GM12878 (cell line): ENCODE results near the gene CEP170B. TPM values are rescaled to one million over a fixed set of nuclear protein-coding genes. Genes with fewer than 3 reads are reported as not detected.

Source experiments
- ATAC-seq: fragments of 200-7000 bp; cut with Tn5 transposase; 3 replicates; pipeline ENCODE4 v1.9.1; 2020; ENCODE audit warnings: mild to moderate bottlenecking, moderate library complexity
- BruUV-seq: library from RNA; stranded (reverse); fragments of 400-500 nt; replicated peaks from 2 replicates; lab custom pipeline; 2021; lab: Mats Ljungman, UMichigan
- CTCF ChIA-PET: fragments of 300-600 bp; sonication (Branson Sonifier 250); formaldehyde crosslinking; extraction: SDS; loops from one replicate; lab custom pipeline; 2021; ENCODE audit warnings: inconsistent platforms; lab: Yijun Ruan, JAX
- POLR2A ChIA-PET: fragments of 350-600 bp; formaldehyde crosslinking; extraction: SDS; loops from one replicate; lab custom pipeline; 2021; ENCODE audit warnings: inconsistent platforms; lab: Charles Lee
- RAD21 ChIA-PET: fragments of 300-600 bp; sonication (Branson Sonifier 250); formaldehyde crosslinking; loops from one replicate; lab custom pipeline; 2023; ENCODE audit warnings: antibody characterized with exemption; ENCODE audit not compliant: unreplicated experiment; lab: Charles Lee
- SMC1A ChIA-PET: fragments of 300-600 bp; sonication (Branson Sonifier 250); formaldehyde crosslinking; loops from one replicate; lab custom pipeline; 2023; ENCODE audit not compliant: unreplicated experiment, uncharacterized antibody; lab: Charles Lee
- DNase-seq: peaks from one replicate; pipeline ENCODE4 v3.0.0-alpha.2; 2011; ENCODE audit warnings: low read depth, low spot score
- FAIRE-seq: peaks from 3 replicates; lab custom pipeline; 2011; peaks lifted over from hg19 to GRCh38; lab: Jason Lieb, UNC
- H2AFZ ChIP-seq: 2 replicates; pipeline ENCODE4 v1.6.0; 2011; ENCODE audit warnings: low read depth, low read length, control low read depth; ENCODE audit not compliant: control insufficient read depth
- H3K27ac ChIP-seq: 2 replicates; pipeline ENCODE4 v1.5.1; 2011; ENCODE audit warnings: control low read depth; ENCODE audit not compliant: control insufficient read depth, insufficient read depth
- H3K27me3 ChIP-seq, 2 experiments: replicated peaks in 1 of 2; 2 replicates each; pipeline versions ENCODE4 v1.6.0 to v1.6.1; 2011; ENCODE audit warnings: low read length in 1 of 2; ENCODE audit not compliant: control insufficient read depth in 2 of 2, insufficient read depth in 2 of 2
- H3K36me3 ChIP-seq, 2 experiments: 2 replicates each; pipeline ENCODE4 v1.5.1; 2011; ENCODE audit warnings: low read length in 1 of 2; ENCODE audit not compliant: control insufficient read depth in 2 of 2, insufficient read depth in 2 of 2
- H3K4me1 ChIP-seq: 2 replicates; pipeline ENCODE4 v1.6.1; 2011; ENCODE audit warnings: mild to moderate bottlenecking, low read length, moderate library complexity, mixed read lengths; ENCODE audit not compliant: control insufficient read depth, insufficient read depth
- H3K4me2 ChIP-seq: 2 replicates; pipeline ENCODE4 v1.6.0; 2011; ENCODE audit warnings: control low read depth; ENCODE audit not compliant: control insufficient read depth, insufficient read depth
- H3K4me3 ChIP-seq: fragments of 200-600 bp; sonication (generic); 2 replicates; pipeline ENCODE4 v1.5.1; 2016
- H3K79me2 ChIP-seq: 2 replicates; pipeline ENCODE4 v1.6.0; 2011; ENCODE audit warnings: low read length; ENCODE audit not compliant: control insufficient read depth, insufficient read depth
- H3K9ac ChIP-seq: 2 replicates; pipeline ENCODE4 v1.8.0; 2011; ENCODE audit warnings: low read length, control low read depth, mixed read lengths; ENCODE audit not compliant: control insufficient read depth, insufficient read depth
- H3K9me3 ChIP-seq: replicated peaks from 3 replicates; pipeline ENCODE4 v1.5.1; 2011; ENCODE audit warnings: mild to moderate bottlenecking, low read length; ENCODE audit not compliant: control insufficient read depth, insufficient read depth
- H4K20me1 ChIP-seq: 2 replicates; pipeline ENCODE4 v1.6.0; 2011; ENCODE audit not compliant: control insufficient read depth, insufficient read depth
- BCL11A ChIP-seq: IDR thresholded peaks from 2 replicates; pipeline ENCODE4 v1.6.1; 2011; ENCODE audit warnings: low read depth, low read length
- EGR1 ChIP-seq, 2 experiments: IDR thresholded peaks; 1 replicate in 1 of 2; 2 replicates in 1 of 2; pipeline ENCODE4 v1.6.1; 2011 to 2012; ENCODE audit warnings: low read depth in 2 of 2, low read length in 2 of 2, borderline replicate concordance in 1 of 2, mild to moderate bottlenecking in 1 of 2, moderate library complexity in 1 of 2
- FOXK2 ChIP-seq: fragments of 450-650 bp; IDR thresholded peaks from 2 replicates; pipeline ENCODE4 v1.6.1; 2017; ENCODE audit warnings: mild to moderate bottlenecking, moderate library complexity
- HCFC1 ChIP-seq: fragments of 150-350 bp; IDR thresholded peaks from 2 replicates; pipeline ENCODE4 v1.6.1; 2014; ENCODE audit warnings: low read length
- HDAC6 ChIP-seq: fragments of 200-600 bp; sonication (generic); IDR thresholded peaks from one replicate; pipeline ENCODE4 v1.8.0; 2017; ENCODE audit warnings: antibody characterized with exemption; ENCODE audit not compliant: unreplicated experiment
- MTA3 ChIP-seq: IDR thresholded peaks from 2 replicates; pipeline ENCODE4 v1.6.1; 2012; ENCODE audit warnings: low read length, inconsistent platforms, borderline replicate concordance
- POU2F2 ChIP-seq: IDR thresholded peaks from 3 replicates; pipeline ENCODE4 v1.6.1; 2011; ENCODE audit warnings: low read depth, mild to moderate bottlenecking, low read length, borderline replicate concordance
- RAD21 ChIP-seq: IDR thresholded peaks from 2 replicates; pipeline ENCODE4 v1.6.1; 2011; ENCODE audit warnings: mild to moderate bottlenecking, low read depth, low read length, moderate library complexity; ENCODE audit not compliant: insufficient read depth
- RB1 ChIP-seq: fragments of 450-650 bp; formaldehyde crosslinking; IDR thresholded peaks from 2 replicates; pipeline ENCODE4 v1.6.1; 2017; ENCODE audit warnings: mild to moderate bottlenecking, borderline replicate concordance
- RUNX3 ChIP-seq: IDR thresholded peaks from 2 replicates; pipeline ENCODE4 v1.6.1; 2012; ENCODE audit warnings: low read length, inconsistent platforms
- SMARCA5 ChIP-seq: fragments of 450-650 bp; IDR thresholded peaks from 2 replicates; pipeline ENCODE4 v1.6.1; 2017; ENCODE audit warnings: mild to moderate bottlenecking
- TARDBP ChIP-seq: IDR thresholded peaks from 2 replicates; pipeline ENCODE4 v1.6.1; 2016; ENCODE audit warnings: borderline replicate concordance
- TCF12 ChIP-seq: IDR thresholded peaks from 2 replicates; pipeline ENCODE4 v1.6.1; 2011; ENCODE audit warnings: low read depth, mild to moderate bottlenecking, low read length
- TCF3 ChIP-seq: IDR thresholded peaks from 2 replicates; pipeline ENCODE4 v1.6.1; 2012; ENCODE audit warnings: low read depth, mild to moderate bottlenecking, low read length, borderline replicate concordance; ENCODE audit not compliant: insufficient read depth
- YY1 ChIP-seq: IDR thresholded peaks from 2 replicates; pipeline ENCODE4 v1.6.1; 2011; ENCODE audit warnings: low read depth, mild to moderate bottlenecking, low read length
- WGBS: methylation state at CpG from one replicate; pipeline ENCODE4 v1.1.6; 2016; ENCODE audit warnings: low lambda C conversion rate; ENCODE audit not compliant: insufficient replicate concordance, insufficient coverage; ENCODE audit errors: missing lambda C conversion rate; 5-methylcytosine and 5-hydroxymethylcytosine counted together
- in situ Hi-C: fragments of 300-500 bp; cut with MboI; formaldehyde crosslinking; loops from 9 replicates; pipeline ENCODE4 v1.14.3; 2018; ENCODE audit warnings: mixed read lengths
- intact Hi-C: fragments of 100-400 bp; cut with micrococcal nuclease; formaldehyde crosslinking; loops from one replicate; pipeline ENCODE4 v1.14.2; 2022; ENCODE audit not compliant: unreplicated experiment
- polyA plus RNA-seq, 11 experiments: library from polyadenylated mRNA; depleted of rRNA in 4 of 11; unstranded in 6 of 11; stranded (reverse) in 5 of 11; fragments of >200 nt; fragmentation: Nextera tagmentation in 4 of 11; fragmentation: Illumina TruSeq in 1 of 11; extraction: Ambion mirVana in 4 of 11; extraction: Trizol in 1 of 11; gene quantifications; 1 replicate in 1 of 11; 2 replicates in 10 of 11; pipeline versions ENCODE4 v1.2.1 to v1.2.3, GENCODE V29; 2011 to 2016; ENCODE audit warnings: inconsistent platforms in 2 of 11, missing spikeins in 2 of 11, low read depth in 1 of 11
- total RNA-seq, 4 experiments: library from RNA; depleted of rRNA in 3 of 4; stranded (reverse); fragments of >200 nt in 3 of 4; fragmentation: Illumina TruSeq in 1 of 4; extraction: Trizol in 1 of 4; gene quantifications; 2 replicates each; pipeline versions ENCODE4 v1.2.1 to v1.2.3, GENCODE V29; 2013 to 2021
- TF ChIP-seq, protein P1 (sequence below): fragments of 450-650 bp; formaldehyde crosslinking; IDR thresholded peaks from 2 replicates; pipeline ENCODE4 v1.5.0; 2022; ENCODE audit warnings: mild to moderate bottlenecking, missing genetic modification characterization
- TF ChIP-seq, protein P2 (sequence below): fragments of 450-650 bp; IDR thresholded peaks from 2 replicates; pipeline ENCODE4 v1.6.1; 2017; ENCODE audit warnings: mild to moderate bottlenecking
- TF ChIP-seq, protein P3 (sequence below): fragments of 450-650 bp; IDR thresholded peaks from 2 replicates; pipeline ENCODE4 v1.6.1; 2016; ENCODE audit warnings: mild to moderate bottlenecking

CEP170B gene
- total and polyA plus RNA-seq, 10 of the 15 experiments (the other 5 are each of a cell fraction or from before 2014, with no cell fraction given) = 0.01 to 0.44 (median 0.05) TPM; not detected in 4

DNA sequence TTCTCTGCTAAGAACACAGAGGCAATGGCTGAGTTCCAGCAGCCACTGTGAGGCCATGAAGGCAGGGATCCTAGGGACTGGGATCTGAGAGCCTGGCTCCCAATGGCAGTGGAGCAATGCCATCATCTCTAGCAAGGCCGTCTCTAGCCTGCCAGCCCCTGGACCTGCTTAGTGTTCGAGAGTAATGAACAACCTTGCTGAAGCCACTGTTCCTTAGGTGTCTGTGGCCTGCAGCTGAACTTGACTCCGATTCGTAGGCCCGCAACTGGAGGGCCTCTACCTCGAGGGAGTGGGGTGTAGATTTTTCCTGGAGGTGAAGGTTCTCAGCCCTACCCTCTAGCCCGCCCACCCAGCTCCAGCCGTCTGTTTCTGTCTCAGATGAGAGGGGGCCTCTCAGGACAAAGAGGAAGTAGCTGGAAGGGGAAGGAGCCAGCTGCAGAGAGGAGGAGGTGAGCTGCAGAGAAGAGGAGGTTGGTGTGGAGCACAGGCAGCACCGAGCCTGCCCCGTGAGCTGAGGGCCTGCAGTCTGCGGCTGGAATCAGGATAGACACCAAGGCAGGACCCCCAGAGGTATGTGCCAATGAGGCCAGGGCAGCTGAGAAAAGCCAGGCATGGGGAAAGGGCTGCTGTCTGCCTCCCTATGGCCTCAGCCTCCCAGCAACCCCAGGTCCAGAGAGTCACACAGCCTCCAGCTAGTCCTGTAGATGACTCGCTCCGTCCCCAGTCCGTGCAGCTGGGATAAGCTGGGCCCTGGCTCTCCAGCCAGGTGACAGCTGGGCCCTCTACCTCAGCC is 59.5 kb downstream of the CEP170B start, which contains the start of gene PLD4:
PLD4 (plus strand) TSS at position 459 of the 793 bp plus-strand sequence. CDS start 2,262 bp downstream, outside the sequence.
- intact Hi-C loops (no loop called here), in situ Hi-C loops (no loop called here)
- no peak within 1 kb of the TSS for H2AFZ ChIP-seq
- H4K20me1 ChIP-seq = no peaks in the 10 kb centered on the region; the same call in 1 of the 2 replicates
- WGBS = 53% methylated on average over 14 of the region's 14 CpGs
- H3K4me2 ChIP-seq = peak within 1 kb of the TSS; percentile 95
- peak within 1 kb of the TSS; percentile 40; the same call in 1 of the 2 replicates for H3K9ac ChIP-seq
- no peaks in the 10 kb centered on the region for H3K36me3 ChIP-seq
- RAD21 ChIA-PET = no interaction called here
- SMC1A ChIA-PET = interaction anchor here (1.1 kb wide), 1 partner anchor 29 kb away, joined by 3 read pairs; no protein-coding TSS in a partner anchor
- no TSS peak for BruUV-seq
- DNase-seq (no peak), ATAC-seq (no peak), FAIRE-seq (peak; percentile 64)
- peaks cover 0 to 2% of the 10 kb centered on the region in 2 experiments; a peak in 2 of 4 replicates for H3K27me3 ChIP-seq
- H3K9me3 ChIP-seq = peaks cover 6% of the 10 kb centered on the region; the same call in 2 of the 3 replicates
- CTCF ChIA-PET = interaction anchor here (0.9 to 1.7 kb wide), 6 partner anchors 9 to 50 kb away, joined by 3 to 6 read pairs (median 4); no protein-coding TSS in a partner anchor
- POLR2A ChIA-PET = no interaction called here
- H3K4me3 ChIP-seq = peak within 1 kb of the TSS; percentile 67; the same call in 1 of the 2 replicates
- peaks cover 48% of the 10 kb centered on the region for H3K4me1 ChIP-seq
- H3K27ac ChIP-seq = peak within 1 kb of the TSS; percentile 78
- H3K79me2 ChIP-seq = 0 out of 2 replicates have a peak, but pooled peaks cover 2% of the 10 kb centered on the region
- TF ChIP-seq YY1 (0 out of 2 replicates have a peak, but pooled peaks have one; percentile 29), HDAC6 (no peak), EGR1 (IDR thresholded peaks at IDR 0.05; ENCODE audit: borderline replicate concordance in 1 of 2, low read depth in 2 of 2, low read length in 2 of 2) (0 out of 3 replicates have a peak, but pooled peaks of 1 of the 2 experiments have one; percentile 11), TCF3 (no peak), RAD21 (no peak), HCFC1 (no peak), RB1 (no peak), TARDBP (no peak), SMARCA5 (no peak), FOXK2 (no peak), BCL11A (no peak), TCF12 (0 out of 2 replicates have a peak, but pooled peaks have one; percentile 49), RUNX3 (peak; percentile 24; the same call in 1 of the 2 replicates), MTA3 (no peak; the same call in 1 of the 2 replicates), POU2F2 (no peak)
- TF ChIP-seq, protein P1, sequence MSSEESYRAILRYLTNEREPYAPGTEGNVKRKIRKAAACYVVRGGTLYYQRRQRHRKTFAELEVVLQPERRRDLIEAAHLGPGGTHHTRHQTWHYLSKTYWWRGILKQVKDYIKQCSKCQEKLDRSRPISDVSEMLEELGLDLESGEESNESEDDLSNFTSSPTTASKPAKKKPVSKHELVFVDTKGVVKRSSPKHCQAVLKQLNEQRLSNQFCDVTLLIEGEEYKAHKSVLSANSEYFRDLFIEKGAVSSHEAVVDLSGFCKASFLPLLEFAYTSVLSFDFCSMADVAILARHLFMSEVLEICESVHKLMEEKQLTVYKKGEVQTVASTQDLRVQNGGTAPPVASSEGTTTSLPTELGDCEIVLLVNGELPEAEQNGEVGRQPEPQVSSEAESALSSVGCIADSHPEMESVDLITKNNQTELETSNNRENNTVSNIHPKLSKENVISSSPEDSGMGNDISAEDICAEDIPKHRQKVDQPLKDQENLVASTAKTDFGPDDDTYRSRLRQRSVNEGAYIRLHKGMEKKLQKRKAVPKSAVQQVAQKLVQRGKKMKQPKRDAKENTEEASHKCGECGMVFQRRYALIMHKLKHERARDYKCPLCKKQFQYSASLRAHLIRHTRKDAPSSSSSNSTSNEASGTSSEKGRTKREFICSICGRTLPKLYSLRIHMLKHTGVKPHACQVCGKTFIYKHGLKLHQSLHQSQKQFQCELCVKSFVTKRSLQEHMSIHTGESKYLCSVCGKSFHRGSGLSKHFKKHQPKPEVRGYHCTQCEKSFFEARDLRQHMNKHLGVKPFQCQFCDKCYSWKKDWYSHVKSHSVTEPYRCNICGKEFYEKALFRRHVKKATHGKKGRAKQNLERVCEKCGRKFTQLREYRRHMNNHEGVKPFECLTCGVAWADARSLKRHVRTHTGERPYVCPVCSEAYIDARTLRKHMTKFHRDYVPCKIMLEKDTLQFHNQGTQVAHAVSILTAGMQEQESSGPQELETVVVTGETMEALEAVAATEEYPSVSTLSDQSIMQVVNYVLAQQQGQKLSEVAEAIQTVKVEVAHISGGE (CRISPR knock-in tag) = no peak
- TF ChIP-seq, protein P2, sequence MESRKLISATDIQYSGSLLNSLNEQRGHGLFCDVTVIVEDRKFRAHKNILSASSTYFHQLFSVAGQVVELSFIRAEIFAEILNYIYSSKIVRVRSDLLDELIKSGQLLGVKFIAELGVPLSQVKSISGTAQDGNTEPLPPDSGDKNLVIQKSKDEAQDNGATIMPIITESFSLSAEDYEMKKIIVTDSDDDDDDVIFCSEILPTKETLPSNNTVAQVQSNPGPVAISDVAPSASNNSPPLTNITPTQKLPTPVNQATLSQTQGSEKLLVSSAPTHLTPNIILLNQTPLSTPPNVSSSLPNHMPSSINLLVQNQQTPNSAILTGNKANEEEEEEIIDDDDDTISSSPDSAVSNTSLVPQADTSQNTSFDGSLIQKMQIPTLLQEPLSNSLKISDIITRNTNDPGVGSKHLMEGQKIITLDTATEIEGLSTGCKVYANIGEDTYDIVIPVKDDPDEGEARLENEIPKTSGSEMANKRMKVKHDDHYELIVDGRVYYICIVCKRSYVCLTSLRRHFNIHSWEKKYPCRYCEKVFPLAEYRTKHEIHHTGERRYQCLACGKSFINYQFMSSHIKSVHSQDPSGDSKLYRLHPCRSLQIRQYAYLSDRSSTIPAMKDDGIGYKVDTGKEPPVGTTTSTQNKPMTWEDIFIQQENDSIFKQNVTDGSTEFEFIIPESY = no peak
- TF ChIP-seq, protein P3, sequence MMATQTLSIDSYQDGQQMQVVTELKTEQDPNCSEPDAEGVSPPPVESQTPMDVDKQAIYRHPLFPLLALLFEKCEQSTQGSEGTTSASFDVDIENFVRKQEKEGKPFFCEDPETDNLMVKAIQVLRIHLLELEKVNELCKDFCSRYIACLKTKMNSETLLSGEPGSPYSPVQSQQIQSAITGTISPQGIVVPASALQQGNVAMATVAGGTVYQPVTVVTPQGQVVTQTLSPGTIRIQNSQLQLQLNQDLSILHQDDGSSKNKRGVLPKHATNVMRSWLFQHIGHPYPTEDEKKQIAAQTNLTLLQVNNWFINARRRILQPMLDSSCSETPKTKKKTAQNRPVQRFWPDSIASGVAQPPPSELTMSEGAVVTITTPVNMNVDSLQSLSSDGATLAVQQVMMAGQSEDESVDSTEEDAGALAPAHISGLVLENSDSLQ = no peak
